Coronary artery (tissue), 2 donors: ENCODE data around the gene CDON.

Experiments
- DNase-seq: peaks from one replicate; pipeline ENCODE4 v3.0.0-alpha.2; 2017; ENCODE audit warnings: low spot score
- H3K27ac ChIP-seq, 2 donors: fragments of 200-600 bp; sonication (generic); one replicate each; pipeline ENCODE4 v1.5.1; 2016 to 2019
- H3K4me3 ChIP-seq: fragments of 200-600 bp; sonication (generic); 2 replicates; pipeline ENCODE4 v1.5.1; 2016; ENCODE audit warnings: mild to moderate bottlenecking, moderate library complexity
- TF ChIP-seq, protein P1 (sequence below): fragments of 200-600 bp; sonication (generic); IDR thresholded peaks from one replicate; pipeline ENCODE4 v1.5.1; 2019; ENCODE audit warnings: antibody characterized with exemption

The CDON gene

DNA sequence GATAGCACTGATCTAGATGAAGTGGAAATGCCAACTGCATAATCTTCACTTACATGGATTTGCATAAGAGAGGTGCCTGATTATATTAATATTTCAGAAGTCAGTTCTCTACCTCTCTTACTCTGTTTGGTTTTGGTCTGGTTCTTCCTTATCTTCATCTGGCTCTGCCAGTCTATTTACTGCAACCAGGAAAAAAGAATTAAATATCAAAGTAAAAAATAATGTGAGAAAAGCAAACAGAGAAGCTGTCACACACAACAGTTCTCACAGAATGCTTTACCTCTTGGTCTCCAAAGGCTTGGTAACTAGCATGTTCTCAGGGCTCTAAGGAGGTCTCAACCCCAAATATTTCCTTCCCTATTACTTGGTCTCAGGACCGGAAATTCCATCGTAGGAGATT is 110.1 kb downstream of the CDON start:
- TF ChIP-seq, protein P1, sequence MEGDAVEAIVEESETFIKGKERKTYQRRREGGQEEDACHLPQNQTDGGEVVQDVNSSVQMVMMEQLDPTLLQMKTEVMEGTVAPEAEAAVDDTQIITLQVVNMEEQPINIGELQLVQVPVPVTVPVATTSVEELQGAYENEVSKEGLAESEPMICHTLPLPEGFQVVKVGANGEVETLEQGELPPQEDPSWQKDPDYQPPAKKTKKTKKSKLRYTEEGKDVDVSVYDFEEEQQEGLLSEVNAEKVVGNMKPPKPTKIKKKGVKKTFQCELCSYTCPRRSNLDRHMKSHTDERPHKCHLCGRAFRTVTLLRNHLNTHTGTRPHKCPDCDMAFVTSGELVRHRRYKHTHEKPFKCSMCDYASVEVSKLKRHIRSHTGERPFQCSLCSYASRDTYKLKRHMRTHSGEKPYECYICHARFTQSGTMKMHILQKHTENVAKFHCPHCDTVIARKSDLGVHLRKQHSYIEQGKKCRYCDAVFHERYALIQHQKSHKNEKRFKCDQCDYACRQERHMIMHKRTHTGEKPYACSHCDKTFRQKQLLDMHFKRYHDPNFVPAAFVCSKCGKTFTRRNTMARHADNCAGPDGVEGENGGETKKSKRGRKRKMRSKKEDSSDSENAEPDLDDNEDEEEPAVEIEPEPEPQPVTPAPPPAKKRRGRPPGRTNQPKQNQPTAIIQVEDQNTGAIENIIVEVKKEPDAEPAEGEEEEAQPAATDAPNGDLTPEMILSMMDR: no peak
- no peak for DNase-seq
- H3K27ac ChIP-seq: no peak overlapping the region
- H3K4me3 ChIP-seq: no peak overlapping the region

DNA sequence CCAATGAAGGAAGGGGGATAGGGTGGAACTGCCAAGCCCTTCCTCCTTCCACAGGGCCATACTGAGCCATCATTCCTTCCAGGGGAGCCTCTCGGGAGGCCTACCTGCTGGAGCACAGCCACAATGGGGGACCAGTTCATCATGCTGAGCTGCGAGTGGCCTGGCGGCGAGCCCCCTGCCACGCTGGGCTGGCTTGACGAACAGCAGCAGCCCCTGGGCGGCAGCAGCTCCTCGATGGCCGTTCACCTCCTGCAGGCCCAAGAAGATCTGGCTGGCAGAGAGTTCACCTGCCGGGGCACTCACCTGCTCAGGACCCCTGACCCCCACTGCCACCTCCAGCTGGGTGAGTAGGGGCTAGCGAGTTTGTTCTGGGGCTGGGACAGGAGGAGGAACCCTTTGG is 110.9 kb downstream of the CDON start:
- no peak for DNase-seq
- Histone ChIP-seq H3K4me3 (no peak overlapping the region), H3K27ac (peak overlapping the region in 1 of 2 donors; percentile 72)
- TF ChIP-seq, protein P1: no peak

DNA sequence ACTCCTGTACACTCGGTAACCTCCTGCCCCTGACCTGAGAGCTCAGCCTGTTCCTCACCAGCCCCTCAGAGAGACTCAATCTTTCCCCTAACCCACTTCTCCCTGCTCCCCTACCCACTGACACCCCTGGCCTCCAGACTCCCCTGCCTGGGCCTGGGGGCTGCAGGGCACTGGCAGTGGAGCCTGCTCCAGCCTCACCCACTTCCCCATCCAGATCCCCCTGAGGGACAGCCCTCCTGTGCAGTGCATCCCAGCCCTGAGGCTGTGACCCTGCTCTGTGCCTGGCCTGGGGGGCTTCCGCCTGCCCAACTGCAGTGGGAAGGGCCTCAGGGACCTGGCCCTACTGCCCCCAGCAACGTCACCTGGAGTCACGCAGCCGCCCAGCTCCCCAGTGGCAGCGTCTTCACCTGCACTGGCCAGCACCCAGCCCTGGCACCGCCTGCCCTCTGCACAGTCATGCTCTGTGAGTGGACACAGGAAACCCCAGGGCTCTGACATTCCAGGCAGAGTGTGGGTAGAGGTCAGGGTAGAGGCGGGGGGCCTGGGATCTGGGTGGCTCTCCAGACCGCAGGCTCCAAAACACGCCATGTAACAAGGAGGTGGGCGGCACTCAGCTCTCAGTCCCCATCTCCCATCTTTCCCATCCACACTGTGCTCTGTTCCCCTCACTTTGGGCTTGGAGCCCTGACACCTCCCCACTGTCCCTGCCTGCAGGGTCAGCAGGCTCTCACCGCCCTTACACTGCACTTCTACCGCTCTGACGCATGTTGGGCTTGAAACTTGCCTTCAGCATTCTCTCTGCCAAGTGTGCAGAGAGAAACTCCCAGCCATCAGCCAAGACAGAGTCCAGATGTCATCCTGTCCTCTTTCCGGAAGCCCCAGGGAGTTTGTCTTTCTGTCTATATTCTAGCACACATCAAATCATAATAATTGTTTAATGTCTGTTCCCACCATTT is 111.7 kb downstream of the CDON start:
- TF ChIP-seq, protein P1: no peak
- DNase-seq: peak; percentile 80
- no peak overlapping the region for H3K4me3 ChIP-seq
- H3K27ac ChIP-seq: peak overlapping the region in 1 of 2 donors; percentile 72

DNA sequence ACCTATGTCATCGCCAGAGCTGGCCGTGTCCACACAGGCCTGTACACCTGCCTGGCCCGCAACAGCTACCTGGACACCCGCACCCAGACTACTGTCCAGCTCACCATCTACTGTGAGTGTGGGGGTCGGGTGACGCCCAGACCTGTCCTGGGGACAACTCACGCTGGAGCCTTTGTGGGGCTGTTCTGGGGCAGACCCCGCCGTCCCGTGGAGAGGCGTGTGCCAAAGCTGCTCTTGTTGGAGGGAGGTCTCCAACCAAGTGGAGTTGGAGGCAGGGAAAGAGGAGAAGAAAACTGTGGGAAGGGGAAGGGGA is 112.5 kb downstream of the CDON start:
- H3K27ac ChIP-seq: no peak overlapping the region
- TF ChIP-seq, protein P1: no peak
- H3K4me3 ChIP-seq: no peak overlapping the region
- no peak for DNase-seq

DNA sequence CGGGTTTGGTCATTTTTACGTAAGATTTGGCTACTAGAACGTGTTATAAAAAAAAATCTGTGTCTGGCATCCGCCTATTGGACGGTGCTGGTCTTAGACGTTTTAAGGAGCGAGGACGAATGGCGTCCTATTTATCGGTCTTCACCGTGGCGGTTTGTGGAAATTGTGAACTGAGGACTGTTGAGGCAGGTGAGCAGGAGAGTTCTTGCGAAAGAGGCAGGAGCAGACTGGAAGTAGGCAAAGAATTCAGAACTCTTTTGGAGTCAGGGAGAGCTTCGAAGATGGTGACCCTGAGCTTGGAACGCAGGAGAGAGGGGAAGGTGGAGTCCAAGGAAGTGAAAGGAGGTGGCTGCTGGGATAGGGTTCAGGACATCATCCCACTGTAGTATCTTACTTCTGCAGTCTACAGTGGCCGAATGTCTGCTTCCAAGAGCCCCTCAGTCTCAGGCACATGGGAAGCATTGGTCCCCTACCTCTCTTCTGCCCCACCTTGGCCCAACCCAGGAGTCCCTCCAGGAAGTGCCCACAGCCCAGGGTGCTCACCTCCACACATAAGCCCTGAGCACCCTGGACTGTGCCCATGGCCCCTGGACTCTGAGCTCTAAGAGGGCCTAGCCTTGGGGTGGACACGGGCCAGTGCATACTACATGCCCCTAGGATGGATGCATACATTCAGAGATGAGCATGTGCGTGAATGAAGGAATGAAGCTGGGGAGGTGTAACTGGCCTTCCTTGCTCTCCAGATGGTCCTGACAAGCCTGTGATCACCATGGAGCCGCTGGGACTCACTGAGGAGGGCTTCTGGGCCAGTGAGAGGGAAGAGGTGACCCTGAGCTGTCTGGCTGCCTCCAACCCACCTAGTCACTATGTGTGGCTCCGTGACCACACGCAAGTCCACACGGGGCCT is 113.1 kb downstream of the CDON start:
- DNase-seq: no peak
- TF ChIP-seq, protein P1: no peak
- no peak overlapping the region for H3K4me3 ChIP-seq
- H3K27ac ChIP-seq: peak overlapping the region in 1 of 2 donors; percentile 16

DNA sequence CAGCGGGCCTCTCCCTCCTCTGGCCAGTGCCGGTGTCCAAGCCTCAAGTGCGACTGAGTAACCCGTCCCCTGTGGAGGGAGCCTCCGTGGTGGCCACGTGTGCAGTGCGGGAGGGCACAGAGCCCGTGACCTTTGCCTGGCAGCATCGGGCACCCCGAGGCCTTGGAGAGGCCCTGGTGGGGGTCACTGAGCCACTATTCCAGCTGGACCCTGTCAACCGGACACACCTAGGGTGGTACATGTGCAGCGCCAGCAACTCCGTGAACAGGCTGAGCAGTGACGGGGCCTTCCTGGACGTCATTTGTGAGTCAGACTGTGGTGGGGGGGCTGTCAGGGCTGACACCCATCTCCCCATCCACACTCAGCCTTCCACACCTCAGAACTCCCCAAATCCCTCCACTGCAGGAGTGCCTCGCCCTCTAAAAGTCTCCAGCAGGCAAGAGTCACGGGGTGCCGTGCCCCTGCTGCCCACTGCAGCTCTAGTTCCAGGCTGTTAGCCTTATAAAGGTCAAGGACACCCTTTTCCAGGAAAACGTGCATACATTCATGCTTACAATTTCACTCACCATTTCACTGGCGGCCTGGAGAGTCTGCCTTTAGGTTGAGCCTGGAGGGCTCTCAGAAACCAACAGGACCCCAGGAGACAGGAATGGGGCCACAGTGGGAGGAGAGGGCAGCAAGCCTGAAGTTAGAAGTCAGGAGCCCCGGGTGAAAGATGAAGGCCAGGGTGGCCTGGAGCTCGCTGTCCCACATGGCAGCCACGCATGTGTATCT is 114.2 kb downstream of the CDON start:
- DNase-seq: peak; percentile 76
- Histone ChIP-seq H3K27ac (no peak overlapping the region), H3K4me3 (no peak overlapping the region)

More for the DNA sequence above, 114.2 kb downstream of the CDON start:
- TF ChIP-seq, protein P1: no peak
